GM12874 (cell line): ENCODE results near the gene RAB11FIP3.

Experiments
- TF ChIP-seq, protein P1 (sequence below): IDR thresholded peaks from 2 replicates; pipeline ENCODE4 v1.5.1; 2011; ENCODE audit warnings: low read depth, mild to moderate bottlenecking, control low read depth, low read length, moderate library complexity; ENCODE audit not compliant: insufficient read depth

The RAB11FIP3 gene

DNA sequence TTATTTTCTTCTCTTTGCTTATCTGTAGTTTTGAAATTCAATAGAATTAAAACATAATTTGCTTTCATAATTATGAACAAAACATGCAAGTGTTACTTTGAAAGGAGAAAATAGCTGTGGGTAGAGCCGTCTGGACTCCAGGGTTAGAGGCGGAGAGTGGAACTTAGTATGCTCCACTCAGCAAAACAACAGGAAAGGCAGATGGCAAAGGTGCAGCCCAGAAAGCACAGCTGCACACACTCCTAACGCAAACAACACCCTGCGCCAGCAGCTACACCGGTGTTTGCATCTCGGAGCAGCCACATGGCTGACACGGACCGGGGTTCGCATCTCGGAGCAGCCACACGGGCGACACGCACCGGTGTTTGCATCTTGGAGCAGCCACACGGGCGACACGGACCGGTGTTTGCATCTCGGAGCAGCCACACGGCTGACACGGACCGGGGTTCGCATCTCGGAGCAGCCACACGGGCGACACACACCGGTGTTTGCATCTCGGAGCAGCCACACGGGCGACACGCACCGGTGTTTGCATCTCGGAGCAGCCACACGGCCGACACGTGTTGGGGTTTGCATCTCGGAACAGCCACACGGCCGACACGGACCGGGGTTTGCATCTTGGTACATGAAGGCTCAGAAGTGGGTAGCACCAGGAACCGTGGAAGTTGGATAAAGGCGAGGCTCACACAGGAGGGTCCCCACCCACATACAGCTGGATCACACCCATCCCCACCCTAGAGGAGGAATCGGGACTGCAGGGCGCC, 89.9 kb downstream of the RAB11FIP3 start:
- TF ChIP-seq, protein P1, sequence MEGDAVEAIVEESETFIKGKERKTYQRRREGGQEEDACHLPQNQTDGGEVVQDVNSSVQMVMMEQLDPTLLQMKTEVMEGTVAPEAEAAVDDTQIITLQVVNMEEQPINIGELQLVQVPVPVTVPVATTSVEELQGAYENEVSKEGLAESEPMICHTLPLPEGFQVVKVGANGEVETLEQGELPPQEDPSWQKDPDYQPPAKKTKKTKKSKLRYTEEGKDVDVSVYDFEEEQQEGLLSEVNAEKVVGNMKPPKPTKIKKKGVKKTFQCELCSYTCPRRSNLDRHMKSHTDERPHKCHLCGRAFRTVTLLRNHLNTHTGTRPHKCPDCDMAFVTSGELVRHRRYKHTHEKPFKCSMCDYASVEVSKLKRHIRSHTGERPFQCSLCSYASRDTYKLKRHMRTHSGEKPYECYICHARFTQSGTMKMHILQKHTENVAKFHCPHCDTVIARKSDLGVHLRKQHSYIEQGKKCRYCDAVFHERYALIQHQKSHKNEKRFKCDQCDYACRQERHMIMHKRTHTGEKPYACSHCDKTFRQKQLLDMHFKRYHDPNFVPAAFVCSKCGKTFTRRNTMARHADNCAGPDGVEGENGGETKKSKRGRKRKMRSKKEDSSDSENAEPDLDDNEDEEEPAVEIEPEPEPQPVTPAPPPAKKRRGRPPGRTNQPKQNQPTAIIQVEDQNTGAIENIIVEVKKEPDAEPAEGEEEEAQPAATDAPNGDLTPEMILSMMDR: no peak

DNA sequence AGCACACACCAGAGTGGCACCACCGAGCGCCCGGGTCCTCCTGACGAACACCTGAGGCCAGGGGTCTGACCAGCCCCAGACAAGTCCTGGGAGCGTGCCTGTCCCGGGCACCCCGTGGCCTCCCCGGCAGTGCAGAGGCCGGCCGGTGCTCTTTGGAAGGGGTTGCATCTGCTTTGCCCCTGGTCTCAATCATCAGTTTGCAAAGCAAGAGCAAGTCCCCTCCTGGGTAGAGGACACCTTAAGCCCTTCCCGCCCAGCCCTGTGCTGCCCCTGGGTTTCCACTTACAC, 90.4 kb downstream of the RAB11FIP3 start:
- TF ChIP-seq, protein P1: no peak

DNA sequence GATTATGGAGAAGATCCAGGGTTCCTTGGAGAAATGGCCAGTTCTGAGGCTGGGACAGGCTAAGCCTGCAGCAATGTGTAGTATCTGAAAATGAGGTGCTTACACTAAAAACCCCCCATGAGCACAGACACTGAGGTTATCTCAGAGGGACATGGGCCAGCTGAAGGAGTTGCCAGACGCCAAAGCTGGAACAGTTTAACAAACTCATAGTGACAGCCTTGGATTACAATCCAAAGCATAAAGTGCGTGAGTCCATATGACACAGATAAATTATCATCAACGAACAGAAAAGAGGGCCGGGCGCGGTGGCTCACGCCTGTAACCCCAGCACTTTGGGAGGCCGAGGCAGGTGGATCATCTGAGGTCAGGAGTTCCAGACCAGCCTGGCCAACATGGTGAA, 90.9 kb downstream of the RAB11FIP3 start:
- TF ChIP-seq, protein P1: no peak

DNA sequence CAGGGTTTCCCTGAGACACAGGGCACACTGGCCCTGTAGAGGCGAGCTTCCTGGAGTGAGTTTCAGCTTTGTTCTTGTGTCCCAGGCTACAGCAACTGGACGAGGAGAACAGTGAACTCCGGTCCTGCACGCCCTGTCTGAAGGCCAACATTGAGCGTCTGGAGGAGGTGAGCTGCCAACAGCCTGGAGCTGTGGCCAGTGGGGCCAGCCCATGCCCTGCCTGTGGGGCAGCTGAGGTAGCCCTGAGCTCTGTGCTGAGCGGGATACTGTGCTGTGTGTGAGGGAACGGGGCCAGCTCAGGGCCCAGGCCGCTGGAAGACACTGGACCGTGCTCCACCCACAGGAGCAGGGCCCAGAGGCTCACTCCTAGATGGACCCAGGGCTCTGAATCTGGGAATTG, 93.4 kb downstream of the RAB11FIP3 start:
- TF ChIP-seq, protein P1: no peak

DNA sequence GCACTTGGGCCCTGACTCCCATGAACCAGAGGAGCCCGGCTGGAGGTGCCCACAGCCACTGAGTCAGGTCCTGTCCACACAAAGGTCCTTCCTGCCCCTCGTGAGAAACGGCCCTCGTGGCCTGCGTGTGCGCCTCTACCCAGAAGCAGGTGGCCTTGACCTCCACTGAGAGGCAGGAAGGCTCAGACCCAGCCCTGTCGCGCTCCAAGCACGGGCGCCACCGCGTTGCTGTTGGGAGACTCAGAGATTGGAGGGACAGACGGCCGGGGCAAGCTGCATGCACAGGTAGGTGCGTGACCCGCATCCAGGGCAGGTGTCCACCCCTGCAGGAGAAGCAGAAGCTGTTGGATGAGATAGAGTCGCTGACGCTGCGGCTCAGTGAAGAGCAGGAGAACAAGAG, 94.0 kb downstream of the RAB11FIP3 start:
- TF ChIP-seq, protein P1: no peak

DNA sequence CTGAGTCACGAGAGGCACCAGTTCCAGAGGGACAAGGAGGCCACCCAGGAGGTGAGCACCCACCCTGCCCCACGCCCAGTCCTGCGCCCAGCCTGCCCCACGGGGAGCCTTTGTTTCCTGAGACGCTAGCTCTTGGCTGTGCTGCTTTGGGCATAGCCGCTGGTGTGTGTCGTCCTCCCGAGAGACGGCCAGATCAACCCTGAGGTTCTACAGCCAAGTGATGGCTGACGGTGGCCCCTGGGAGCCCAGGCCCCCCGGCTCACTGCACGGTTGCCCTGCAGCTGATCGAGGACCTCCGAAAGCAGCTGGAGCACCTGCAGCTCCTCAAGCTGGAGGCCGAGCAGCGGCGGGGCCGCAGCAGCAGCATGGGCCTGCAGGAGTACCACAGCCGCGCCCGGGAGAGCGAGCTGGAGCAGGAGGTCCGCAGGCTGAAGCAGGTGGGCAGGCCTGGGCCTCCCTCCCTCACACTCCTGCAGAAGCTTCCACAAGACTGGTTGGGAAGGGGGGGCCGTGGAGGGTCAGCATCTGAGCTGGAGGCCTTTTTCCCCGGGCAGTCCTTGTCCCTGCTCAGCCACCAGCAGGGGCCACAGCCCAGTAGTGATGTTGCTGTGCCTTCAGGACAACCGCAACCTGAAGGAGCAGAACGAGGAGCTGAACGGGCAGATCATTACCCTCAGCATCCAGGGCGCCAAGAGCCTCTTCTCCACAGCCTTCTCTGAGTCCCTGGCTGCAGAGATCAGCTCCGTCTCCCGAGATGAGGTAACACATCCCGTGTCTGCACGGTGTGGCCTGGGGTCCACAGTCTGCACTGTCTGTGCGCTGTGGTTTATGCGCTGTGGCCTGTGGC, 94.6 kb downstream of the RAB11FIP3 start:
- TF ChIP-seq, protein P1: no peak

DNA sequence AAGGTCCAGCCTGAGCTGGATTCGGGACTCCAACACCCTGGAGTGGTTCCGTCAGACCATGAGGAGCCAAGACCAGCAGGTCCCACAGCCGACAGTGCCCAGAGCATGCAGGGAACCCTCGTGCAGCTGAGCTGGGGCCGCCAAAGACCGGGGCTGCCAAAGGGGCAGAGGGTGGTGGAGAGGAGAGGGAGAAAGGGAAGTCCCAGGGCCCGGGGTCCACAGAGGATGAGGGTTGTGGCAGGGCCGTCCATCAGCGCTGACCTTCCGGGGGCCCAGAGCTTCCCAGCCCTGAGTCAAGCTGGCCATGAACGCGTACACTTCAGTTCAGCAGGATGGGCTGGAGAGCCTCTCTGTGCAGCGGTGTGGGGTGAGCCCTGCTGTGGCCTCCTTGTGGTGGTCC, 95.4 kb downstream of the RAB11FIP3 start:
- TF ChIP-seq, protein P1: no peak
